Kidney glomerular epithelial cell (primary cell): Measurements from ENCODE around the gene HDAC4.

ENCODE experiments used
- DNase-seq: peaks from one replicate; lab custom pipeline; 2025; lab: John Stamatoyannopoulos, UW

HDAC4 gene

DNA sequence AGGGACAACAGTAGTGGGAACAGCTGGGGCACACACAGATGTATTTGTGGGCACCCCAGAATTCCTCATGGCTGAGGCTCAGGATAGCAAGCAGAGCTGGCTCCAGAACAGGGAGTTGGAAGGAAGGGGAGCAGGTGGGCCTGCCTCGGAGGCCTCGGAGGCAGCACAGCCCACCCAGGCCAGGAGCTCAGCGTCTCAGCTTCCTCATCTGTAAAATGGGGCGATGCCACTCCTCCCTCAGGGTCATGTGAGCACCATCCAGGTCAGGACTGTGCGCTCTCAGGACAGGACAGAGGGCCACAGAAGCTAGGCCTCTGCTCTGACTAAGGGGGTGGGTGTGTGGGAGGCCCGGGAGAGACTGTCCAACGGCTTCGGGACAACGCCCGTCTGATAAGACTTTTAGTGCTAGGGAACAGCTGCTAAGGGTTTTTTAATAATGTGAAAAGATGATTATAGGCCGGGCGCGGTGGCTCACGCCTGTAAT, 106.2 kb downstream of the HDAC4 start:
- DNase-seq: no peak

DNA sequence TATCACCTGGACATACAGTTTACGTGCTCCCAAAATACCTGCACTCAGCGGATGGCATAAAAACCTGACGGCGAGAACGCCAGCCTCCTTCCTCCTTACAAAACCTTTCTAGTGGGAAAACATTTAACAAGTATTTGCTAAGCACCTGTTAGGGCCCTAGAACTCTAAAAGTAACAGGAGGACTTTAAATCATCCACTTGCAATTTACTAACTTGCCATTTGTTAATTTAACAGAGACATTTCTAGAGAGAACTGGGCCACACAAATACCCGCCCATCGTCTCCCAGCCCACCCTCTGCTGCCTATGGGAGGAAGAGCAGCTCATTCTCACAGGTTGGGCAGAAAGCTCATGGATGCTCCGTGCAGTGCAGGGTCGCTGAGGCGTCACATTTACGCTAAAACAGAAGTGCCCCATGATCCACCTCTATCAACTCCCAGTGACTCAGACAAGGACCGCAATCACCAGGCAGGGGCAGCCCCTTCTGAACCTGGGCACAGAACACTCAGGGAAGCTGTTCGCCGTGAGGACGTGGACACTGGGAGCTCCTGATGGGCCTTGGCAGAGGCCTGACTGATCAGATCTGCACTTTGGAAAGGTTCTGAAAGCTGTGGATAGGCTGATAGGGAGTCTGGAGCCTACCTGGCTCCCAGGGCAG, 106.9 kb downstream of the HDAC4 start:
- no peak for DNase-seq

DNA sequence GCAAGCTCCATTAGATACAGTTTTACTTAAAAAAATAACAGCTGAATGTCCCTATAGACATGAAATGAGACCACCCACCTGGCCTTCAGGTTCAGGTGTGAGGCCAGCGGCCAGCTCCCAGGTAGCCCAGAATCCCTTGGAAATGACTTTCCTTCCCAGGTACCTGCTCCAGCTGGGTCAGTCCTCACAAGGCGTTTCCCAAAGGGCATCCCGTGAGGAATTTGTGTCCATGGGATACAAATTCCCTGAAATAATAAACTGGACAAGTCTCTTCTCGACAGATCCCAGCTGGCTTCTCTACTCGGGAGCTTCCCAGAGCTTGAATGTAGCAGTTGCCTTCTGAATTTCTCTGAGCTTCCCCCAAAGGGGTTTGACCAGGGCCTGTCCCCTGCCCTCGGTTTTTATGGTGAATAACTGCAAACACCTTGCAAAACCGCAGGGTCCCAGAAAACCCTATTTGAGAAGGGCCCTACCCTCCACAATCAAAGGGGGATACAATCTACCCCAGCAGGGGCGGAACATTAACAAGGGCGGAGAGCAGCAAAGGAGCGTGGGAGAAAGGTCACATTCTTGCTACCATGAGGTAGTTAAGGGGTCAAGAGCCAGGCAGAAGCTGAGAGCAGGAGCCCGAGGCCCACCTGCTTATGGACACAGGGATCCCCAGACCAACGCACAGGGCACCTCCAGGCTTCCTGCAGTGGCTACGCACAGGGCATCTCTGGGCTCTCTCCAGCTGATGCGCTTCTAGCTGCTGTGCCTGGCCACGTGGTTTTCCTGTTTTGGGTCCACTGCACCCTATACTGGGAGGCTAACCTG, 107.7 kb downstream of the HDAC4 start:
- DNase-seq: no peak

DNA sequence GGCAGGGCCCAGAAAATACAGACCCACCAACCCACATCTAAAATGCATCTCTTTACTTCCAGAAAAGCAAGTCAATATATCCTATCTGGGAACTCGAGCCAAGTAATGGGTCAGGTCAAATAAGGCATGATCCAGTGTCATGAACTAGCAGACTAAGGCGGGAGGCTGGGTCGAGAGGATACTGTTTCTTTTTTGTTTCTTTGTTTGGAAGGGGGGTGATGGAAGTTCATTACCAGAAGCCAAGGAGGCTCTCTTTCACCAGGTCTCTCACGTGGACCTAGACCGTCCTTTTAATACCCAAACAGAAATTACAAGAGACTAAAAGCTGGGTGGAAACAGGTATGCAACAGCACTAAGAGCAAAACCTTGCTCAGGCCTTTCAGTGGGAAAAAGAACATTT, 108.3 kb downstream of the HDAC4 start:
- no peak for DNase-seq

DNA sequence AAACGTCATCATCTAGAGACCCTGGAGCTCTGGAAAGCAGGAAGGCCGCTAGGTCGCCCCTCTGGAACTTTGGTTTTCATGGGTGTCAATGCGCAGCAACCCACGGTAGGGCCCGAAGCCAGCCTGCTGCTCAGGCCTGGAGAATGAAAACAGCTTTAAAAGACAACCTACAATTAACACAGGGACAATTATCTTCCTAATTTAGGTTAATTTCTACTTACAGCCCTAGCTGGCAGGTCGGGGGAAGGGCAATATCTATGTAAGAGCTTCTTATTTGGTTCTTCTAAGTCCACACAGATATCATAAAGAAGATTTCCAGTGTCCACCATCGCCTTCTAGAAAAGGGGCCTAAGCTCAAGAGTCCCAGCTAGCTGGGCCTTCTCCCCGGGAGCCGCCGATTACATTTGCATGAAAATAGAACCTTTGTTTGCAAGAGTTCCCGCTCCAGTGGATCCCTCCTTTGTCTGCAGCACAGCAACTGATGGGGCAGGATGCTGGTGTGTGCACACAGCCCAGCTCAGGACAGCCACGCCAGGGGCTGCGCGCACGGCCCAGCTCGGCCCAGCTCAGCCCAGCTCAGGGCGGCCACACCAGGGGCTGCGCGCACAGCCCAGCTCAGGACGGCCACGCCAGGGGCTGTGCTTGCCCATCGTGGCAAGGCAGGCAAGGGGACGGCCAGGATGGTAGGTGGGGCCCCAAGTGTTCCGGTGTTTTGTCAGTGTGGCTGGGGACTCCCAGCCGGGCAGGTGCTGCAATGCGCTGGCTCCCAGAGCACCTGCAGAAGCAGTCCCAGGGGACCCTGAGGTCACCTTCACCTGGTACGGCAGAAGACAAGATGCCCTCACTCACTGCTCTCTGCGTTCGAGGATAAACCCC, 109.1 kb downstream of the HDAC4 start:
- no peak for DNase-seq

DNA sequence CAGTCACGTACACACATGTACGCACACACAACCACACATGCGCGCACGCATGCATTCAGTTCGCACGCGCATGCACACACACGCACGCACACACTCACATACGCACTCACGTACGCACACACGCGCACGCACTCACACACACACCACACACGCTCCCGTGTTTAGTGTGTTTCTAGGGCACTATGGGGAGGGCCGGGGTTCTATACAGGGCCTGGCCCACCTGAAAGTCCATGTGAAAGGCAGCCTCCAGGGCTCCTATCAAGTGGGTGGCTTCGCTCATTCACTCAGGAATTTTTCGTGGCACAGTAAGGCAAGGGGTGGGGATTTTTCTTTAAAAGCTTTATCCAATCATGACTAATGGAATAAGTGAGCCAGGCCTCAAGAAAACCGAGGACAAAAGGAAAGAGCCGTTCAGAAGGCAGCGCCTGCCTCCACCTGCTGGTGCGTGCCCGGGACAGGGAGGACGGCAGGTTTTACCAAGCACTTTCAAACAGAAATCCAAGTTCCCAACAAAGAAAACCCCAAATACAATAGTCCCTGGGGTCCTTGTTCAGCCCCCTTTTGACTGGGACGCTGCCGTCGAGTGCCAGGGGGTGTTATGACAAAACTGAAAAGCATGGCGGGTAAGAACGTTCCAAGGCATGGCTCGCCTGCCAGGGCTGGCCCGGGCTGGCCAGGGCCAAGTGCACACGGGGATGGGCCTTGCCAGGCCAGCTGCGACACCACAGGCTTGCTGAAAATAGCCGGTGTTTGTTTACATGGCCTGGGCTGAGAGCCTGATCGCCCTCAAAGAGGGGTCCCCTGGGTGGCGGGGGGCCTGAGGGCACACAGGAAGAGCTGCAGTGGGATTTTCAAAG, 110.0 kb downstream of the HDAC4 start:
- no peak for DNase-seq

DNA sequence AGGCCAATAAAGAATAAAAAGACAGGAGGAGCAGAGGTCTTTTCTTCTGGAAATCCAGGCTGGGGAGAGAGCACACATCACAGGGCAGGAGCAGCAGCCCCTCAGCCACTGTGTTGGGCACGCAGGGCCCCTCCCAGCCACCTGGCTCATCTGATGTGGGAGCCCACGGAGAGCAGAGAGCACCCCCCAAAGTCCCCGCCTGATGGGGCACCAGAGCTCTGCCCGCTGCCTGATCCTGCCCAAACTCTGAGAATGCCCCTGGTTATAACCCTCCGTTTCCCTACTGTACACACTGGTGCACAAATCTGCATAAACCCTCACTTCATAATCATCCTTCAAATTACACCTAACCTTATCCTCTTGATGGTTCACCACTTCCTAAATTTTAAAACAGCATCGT, 111.3 kb downstream of the HDAC4 start:
- DNase-seq: no peak

DNA sequence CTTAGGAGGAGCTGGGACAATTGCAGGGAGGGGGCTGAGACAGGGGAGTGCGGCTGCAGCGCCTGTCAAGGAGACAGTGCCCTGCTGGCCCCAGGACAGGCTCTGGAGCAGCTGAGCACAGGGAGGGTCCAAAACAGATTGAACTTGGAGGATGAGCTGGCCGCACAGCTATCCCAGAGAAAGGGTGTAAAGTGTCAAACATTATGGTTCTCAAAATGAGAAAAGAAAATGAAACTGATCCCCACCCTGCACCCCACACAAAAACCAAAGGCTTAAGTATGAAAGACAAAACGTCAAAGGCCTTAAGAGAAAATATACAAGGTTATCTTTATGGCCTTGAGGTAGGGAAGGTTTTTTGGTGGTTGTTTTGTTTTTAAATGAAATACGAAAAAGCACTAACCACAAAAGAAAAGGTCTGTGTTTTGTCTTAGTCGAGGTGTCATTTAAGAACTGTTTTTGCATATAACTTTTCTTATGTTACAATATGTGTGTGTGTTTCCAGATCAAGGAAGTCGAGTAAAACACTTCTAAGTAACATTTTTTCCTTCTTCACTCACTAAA, 111.8 kb downstream of the HDAC4 start:
- DNase-seq: no peak

DNA sequence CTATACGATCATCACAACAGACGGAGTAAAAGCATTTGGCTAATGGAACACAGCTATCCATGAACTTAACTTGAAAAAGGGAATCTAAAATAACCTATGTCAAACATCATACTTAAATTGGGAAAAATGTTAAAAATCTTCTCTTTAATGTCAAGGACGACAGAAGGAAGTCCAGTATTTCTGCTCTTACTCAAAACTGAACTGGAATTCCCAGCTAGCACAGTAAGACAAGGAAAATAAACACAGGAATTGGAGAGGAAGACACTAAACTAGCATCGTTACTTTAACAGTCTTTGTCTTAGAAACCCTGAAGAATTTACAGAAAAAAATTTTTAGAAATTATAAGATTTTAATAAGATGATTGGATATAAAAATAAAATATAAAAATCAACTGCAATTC, 112.6 kb downstream of the HDAC4 start:
- DNase-seq: no peak

DNA sequence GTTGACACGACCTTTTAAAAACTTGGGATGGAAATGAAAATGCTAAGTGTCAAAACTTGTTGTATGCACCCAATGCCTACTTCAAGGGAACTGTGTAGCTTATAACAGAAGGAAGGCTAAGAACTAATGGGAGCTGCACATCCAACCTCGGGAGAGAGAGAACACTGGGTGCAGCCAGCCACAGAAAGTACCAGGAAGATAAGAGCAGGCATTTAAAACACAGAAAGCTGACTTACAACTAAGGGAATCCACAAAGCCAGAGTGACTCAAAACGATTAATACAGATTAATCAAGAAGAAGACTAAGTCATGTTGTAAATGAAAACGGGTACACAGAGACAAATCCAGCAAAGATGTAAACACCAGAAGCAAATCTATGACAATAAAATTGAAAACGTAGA, 113.4 kb downstream of the HDAC4 start:
- no peak for DNase-seq

DNA sequence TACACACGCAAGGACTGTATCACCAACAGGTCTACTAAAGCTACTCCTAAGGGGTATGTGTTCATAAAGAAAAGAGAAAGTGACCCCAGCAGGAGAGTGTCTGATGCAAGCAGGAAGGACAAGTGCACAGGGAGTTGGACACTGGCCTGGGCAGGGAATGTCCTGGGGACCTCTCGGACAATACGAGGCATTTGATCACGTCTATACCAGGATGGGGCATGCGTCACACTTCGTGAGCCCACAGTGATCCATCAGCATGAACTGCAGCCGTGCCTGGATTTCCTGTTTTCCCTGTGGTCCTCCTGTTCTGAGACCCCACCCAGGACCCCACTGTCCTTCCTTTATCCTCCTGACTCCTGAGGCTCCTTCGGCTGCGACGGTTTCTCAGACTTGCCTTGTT, 113.9 kb downstream of the HDAC4 start:
- DNase-seq: no peak

DNA sequence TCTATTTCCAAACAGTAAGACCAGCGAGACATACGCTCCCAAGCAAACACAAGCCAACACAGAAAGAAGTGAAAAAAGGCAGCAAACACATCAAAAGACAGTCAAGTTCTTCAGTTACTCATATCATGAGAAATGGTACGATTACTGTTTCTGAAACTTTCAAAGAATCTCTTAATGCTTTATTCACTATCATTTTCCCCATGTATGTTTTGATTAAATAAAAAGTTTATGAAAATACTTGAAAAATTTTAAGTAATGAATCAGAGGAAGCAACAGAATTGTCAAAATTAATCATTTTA, 114.9 kb downstream of the HDAC4 start:
- no peak for DNase-seq

DNA sequence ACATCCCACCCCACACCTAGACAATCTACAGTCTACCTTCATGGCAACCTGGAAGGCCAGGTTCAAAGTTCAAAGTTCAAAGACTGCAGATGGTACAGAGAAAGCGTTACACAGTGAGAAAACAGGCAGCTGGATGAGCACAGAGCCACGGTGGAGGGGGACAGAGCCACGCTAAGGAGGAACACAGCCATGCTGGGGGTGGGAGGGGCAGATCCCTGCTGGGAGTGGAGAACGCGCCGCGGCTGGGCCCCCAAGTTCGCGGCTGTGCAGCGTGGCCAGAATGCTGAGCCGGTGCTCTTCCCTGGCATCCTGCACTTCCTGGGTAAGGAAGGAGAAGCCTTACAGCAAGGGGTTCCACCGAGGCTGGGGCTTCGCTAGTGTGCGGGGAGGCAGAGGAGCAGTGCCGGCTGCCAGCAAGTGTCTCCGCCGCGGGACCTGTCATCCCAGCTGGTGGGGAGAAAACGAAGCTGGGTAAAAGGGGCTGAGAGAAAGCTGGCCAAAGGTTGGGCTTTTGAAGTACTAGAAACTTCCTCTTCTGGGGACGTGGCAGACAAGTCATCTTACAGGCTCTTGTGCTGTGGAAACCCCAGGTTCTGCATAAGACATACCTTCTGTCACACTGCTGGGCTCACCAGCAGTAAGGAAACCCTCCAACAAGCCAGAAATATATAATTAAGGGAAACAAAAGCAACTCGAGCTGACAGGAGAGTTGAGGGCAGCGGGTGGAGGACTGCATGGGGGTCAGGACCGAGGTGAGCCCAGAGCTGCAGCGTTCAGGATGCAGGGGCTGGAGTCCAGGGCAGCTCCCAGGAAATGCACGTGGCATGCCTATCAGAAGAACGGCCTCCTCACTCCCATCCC, 115.5 kb downstream of the HDAC4 start:
- no peak for DNase-seq

DNA sequence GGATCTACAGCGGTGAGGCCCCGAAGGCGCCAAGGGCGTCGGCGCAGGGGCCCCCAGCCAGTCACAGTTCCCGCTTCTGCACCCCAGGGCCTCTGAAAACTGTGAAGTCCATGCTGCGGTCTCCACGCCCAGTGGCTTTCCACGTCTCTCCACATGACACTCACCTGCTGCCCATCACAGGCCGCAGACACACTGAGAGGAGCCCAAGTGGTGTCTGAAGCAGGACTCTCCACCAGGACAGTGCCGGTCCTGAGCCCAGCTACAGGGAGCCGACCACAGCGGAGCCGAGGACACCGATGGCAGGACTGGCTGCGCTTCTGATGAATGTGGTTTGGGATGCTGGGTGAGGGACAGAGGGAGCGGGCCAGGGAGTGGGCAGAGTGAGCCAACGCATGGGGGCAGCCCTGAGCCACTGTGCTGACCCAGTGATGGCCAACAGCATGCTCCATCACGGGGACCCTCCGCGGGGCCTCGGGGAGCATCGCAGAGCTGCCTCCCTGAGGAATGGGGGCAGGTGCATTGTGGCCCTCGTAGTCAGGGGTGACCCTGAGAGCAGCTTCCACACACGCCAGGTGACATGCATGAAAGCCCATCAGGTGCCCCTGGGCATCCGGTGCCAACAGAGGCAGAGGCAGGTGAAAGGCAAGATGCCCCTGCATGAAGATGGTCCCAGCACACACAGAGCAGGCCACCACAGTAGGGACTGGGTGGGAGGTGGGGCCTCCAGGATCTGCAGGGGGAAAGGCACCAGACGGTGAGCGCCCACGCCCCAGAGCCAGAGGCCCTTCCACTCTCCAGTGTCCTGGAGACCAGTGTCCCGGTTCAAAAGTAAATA, 116.6 kb downstream of the HDAC4 start:
- no peak for DNase-seq

DNA sequence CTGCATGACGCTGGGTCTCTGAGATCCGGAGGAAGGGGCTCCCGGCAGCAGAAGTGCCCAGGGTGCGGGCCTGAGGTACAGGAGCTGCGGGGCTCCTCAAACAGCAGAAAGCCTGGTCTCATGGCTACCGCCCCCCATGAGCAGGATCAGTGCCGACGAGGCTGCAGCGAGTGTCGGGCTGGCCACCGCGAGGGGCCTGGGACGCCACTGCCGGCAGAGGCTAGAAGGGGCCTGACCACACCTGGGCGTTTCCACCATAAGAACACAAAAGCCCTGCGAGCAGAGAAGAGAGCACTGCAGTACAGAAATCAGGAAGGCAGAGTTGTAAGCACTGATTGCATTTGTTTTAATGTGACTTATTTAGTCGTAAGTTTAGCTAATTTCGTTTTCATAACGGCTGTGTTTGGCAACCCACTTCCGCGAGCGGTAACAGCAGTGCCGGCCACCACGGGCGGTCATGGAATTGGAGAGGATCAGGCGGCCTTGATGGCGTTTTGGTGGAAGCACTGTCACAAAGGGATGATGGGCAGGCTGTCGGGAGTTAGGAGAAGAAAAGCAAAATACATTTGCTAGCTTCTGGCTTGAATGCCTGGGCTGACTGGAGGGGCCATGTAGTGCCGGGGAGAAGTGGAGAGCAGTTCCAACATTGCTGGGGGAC, 117.4 kb downstream of the HDAC4 start:
- no peak for DNase-seq

DNA sequence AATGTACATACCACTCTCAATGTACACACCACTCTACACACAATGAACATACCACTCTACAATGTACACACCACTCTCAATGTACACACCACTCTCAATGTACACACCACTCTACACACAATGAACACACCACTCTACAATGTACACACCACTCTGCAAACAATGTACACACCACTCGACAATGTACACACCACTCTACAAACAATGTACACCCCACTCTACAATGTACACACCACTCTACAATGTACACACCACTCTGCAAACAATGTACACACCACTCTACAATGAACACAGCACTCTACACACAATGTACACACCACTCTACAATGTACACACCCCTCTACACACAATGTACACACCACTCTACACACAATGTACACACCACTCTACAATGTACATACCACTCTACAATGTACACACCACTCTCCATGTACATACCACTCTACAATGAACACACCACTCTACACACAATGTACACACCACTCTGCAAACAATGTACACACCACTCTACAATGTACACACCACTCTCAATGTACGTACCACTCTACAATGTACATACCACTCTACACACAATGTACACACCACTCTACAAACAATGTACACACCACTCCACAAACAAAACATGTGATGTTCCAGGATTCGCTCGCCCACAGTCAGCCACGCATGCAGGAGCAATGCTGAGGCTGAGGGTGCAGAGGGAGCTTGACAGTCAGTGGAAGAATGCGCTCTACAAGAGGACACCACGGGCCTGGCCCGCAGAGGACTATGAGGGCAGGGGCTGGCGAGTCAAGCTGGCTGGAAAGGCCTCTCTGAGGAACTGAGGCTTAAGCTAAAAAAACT, 118.2 kb downstream of the HDAC4 start:
- DNase-seq: no peak

DNA sequence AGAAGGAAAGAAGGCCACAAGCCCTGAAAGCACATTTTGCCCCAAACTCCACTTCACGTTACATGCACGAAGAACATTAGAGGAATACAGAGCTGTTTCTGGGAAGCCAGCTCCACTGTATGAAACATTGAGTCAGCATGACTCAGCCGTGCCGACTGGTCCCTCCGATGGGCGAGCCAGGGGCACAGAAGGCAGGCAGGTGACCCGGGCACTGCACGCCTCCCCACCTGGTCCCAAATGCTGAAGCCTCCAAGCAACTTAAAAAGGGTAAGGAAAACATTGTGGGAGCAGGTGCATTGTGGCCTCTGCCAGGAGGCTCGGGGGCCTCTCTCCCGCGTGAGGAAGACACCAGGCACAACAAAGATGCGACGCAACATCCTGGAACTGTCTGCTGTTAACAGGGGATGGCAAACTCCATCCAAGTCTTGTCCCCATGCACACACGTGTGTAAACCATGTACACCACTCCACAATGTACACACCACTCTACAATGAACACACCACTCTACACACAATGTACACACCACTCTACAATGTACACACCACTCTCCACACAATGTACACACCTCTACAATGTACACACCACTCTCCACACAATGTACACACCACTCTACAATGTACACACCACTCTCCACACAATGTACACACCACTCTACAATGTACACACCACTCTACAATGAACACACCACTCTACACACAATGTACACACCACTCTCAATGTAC, 120.4 kb downstream of the HDAC4 start:
- peak; percentile 27 for DNase-seq
